ENCODE results near the gene LHX1. TPM values are rescaled to one million over a fixed set of nuclear protein-coding genes. Genes with fewer than 3 reads are reported as not detected.

LHX1 gene
- total and polyA plus RNA-seq, 3 donors from 2014 or later, result 0.06 to 0.51 (median 0.39) TPM

DNA sequence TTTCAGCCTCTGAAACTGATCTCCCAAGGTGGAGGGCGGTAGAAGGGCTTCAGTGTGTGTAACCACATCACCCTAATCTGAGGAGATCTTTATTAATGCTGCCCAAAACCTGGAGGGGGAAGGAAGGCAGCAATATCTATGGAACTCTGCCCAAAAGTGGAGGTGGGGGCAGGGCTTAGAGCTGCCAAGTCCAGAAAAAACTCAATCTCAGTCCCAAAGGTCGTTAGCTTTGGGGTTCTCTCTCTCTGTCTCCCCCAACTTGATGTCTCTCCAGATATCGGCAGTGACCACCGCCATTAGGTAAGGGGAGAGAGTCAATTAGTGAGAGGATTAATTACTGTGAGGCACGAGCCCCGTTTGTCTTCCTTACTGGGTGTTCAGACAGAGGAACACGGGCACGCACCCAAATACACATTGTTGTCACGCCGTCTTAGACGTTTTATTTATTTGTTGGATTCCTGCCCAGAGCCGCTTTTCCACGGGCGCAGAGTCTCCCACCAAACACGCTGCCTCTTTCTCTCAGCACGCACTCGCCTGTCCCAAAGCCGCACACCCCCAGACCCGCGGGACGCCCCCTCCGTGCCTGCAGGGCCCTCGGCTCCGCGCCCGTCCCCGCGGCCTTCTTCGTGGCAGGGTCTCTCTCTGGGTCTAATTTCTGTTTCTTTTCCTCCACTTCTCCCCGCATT lies 5.4 kb upstream of the LHX1 start:
- Histone ChIP-seq H3K4me1 (peaks cover 19% of the 10 kb centered on the region), H3K27me3 (peaks cover 12% of the 10 kb centered on the region), H3K27ac (no peak overlapping the region), H3K36me3 (ENCODE audit: low read depth, missing control alignments) (no peaks in the 10 kb centered on the region), H3K9me3 (no peaks in the 10 kb centered on the region), H3K4me3 (no peak overlapping the region)
- intact Hi-C loops (cut with DNase I; ENCODE audit: low total_unique reads), result no loop called here
- DNase-seq, result no peak
- whole genome bisulfite sequencing, 2 donors, result 4% methylated on average over 28 to 30 of the region's 30 CpGs
- no peak for TF ChIP-seq POLR2A (IDR thresholded peaks at IDR 0.05)
- TF ChIP-seq, protein P1, sequence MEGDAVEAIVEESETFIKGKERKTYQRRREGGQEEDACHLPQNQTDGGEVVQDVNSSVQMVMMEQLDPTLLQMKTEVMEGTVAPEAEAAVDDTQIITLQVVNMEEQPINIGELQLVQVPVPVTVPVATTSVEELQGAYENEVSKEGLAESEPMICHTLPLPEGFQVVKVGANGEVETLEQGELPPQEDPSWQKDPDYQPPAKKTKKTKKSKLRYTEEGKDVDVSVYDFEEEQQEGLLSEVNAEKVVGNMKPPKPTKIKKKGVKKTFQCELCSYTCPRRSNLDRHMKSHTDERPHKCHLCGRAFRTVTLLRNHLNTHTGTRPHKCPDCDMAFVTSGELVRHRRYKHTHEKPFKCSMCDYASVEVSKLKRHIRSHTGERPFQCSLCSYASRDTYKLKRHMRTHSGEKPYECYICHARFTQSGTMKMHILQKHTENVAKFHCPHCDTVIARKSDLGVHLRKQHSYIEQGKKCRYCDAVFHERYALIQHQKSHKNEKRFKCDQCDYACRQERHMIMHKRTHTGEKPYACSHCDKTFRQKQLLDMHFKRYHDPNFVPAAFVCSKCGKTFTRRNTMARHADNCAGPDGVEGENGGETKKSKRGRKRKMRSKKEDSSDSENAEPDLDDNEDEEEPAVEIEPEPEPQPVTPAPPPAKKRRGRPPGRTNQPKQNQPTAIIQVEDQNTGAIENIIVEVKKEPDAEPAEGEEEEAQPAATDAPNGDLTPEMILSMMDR (IDR thresholded peaks at IDR 0.05), result no peak

DNA sequence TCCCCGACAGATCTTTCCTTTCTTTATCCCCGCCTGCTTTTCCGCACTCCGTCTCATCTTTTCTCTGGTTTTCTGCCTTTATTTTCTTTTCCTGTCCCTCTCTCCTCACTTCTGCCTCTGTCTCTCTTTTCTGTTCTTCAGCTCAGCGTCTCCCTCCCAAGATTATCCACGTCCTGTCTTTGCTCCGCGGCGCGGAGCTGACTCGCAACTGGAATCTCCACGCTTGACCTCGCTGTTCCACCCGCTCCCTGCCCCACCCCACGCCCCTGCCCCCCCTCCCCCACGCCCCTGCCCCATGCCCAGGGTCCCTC lies 4.9 kb upstream of the LHX1 start:
- whole genome bisulfite sequencing, 2 donors, result 2% methylated on average over 15 to 16 of the region's 16 CpGs
- H3K9me3 ChIP-seq, result no peaks in the 10 kb centered on the region
- H3K4me3 ChIP-seq, result no peak overlapping the region
- TF ChIP-seq POLR2A (IDR thresholded peaks at IDR 0.05), result no peak
- TF ChIP-seq, protein P1 (IDR thresholded peaks at IDR 0.05), result no peak
- H3K36me3 ChIP-seq (ENCODE audit: low read depth, missing control alignments), result no peaks in the 10 kb centered on the region
- peaks cover 22% of the 10 kb centered on the region for H3K4me1 ChIP-seq
- peaks cover 17% of the 10 kb centered on the region for H3K27me3 ChIP-seq
- H3K27ac ChIP-seq, result no peak overlapping the region
- intact Hi-C loops (cut with DNase I; ENCODE audit: low total_unique reads), result no loop called here
- DNase-seq, result no peak

DNA sequence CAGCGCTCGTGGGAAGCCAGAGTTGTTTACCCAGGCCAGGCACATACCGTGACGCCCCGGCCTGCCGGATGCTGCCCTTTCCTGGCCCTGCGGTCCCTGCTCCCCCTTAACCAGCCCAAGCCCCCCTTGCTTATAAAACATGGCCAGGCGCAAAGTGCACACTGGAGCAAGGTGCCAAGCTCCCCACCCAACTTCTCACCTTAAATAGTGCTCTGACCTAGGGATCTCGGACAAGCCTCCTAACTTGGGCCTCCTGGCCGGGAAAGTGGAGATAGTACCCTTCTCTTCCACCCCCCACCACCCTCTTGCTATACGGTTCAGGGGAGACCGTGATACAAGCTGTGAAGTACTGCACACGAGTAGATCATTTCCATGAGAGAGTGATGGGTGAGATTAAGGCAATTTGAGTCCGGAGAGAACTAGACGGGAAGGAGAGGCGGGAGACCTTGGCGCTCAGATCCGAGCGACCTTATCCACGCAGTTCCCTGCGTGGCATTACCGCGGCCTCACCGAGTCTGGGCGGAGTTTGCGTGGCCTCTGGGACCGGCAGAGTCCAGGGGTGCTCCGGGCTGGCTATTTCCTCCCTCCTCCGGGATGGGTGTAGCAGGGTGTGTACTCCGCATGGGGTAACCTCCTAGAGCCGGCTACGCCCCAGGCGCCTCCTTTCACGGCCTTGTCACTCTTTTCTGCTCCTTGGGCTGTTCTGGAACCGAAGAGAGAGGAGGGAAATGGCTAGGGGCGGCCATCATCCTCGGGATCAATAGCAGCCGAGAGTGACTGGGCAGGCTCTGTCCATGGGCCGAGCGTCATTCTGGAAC lies 4.4 kb upstream of the LHX1 start:
- no peak for DNase-seq
- Histone ChIP-seq H3K4me1 (peaks cover 26% of the 10 kb centered on the region), H3K9me3 (no peaks in the 10 kb centered on the region), H3K36me3 (ENCODE audit: low read depth, missing control alignments) (no peaks in the 10 kb centered on the region), H3K4me3 (no peak overlapping the region), H3K27me3 (peaks cover 20% of the 10 kb centered on the region), H3K27ac (no peak overlapping the region)
- TF ChIP-seq, protein P1 (IDR thresholded peaks at IDR 0.05), result no peak
- TF ChIP-seq POLR2A (IDR thresholded peaks at IDR 0.05), result no peak
- intact Hi-C loops (cut with DNase I; ENCODE audit: low total_unique reads), result no loop called here
- WGBS, 2 donors, result 7 to 9% methylated on average over 10 to 40 of the region's 40 CpGs

DNA sequence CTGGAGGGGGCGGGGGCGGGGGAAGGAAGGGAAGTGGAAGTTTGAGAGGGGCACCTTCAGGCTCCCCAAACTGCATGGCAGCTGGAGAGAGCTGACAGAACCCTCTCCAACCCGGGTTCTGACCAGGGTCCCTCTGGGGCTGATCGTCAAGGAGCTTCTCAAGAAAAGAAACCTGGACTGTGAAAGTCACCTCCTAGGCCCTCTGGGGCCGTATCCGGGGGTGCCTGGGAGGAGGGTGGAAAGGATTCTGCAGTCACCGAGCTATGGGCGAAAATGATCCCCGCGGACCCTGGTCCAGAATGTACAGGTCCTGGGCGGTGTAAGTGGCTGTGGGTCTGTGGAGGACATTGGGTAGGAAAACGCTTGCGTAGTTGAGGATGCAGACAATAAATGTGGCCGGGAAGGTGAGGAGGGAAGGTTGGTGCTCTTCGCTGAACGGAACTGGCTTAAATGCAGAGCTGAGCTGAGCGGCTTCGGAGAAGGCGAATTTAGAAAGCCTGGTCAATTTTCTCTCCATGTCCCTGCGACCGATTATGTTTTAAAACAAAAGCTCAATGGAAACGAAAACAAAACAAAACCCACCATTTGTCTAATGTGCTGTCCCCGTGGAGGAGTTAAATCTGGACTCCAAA lies 3.6 kb upstream of the LHX1 start:
- 7 to 10% methylated on average over 21 to 23 of the region's 23 CpGs for WGBS, 2 donors
- Histone ChIP-seq H3K4me1 (peaks cover 31% of the 10 kb centered on the region), H3K27me3 (peaks cover 24% of the 10 kb centered on the region), H3K4me3 (no peak overlapping the region), H3K36me3 (ENCODE audit: low read depth, missing control alignments) (no peaks in the 10 kb centered on the region), H3K27ac (no peak overlapping the region), H3K9me3 (no peaks in the 10 kb centered on the region)
- DNase-seq, result no peak
- intact Hi-C loops (cut with DNase I; ENCODE audit: low total_unique reads), result no loop called here
- no peak for TF ChIP-seq POLR2A (IDR thresholded peaks at IDR 0.05)
- TF ChIP-seq, protein P1 (IDR thresholded peaks at IDR 0.05), result no peak
